Chondrocyte (in vitro differentiated cells): ENCODE results near the gene TMEM156. TPM values are rescaled to one million over a fixed set of nuclear protein-coding genes. Genes with fewer than 3 reads are reported as not detected.
A peak's percentile ranks its signal among the peaks of the same experiment; 100 is the strongest.

Experiments used
- DNase-seq: peaks from one replicate; pipeline ENCODE4 v3.0.0; 2021; ENCODE audit warnings: mixed read lengths, low spot score
- H3K27ac Mint-ChIP-seq: one replicate; pipeline ENCODE4 v1.8.0; 2021; ENCODE audit warnings: mild to moderate bottlenecking, moderate library complexity, mixed read lengths; ENCODE audit not compliant: unreplicated experiment
- H3K27me3 Mint-ChIP-seq: 2 replicates; pipeline ENCODE4 v1.8.0; 2021; ENCODE audit warnings: low read depth, mixed read lengths
- H3K36me3 Mint-ChIP-seq: 2 replicates; pipeline ENCODE4 v1.8.0; 2021; ENCODE audit warnings: low read depth, mixed read lengths
- H3K4me1 Mint-ChIP-seq: 2 replicates; pipeline ENCODE4 v1.8.0; 2021; ENCODE audit warnings: low read depth, mild to moderate bottlenecking, mixed read lengths
- H3K4me3 Mint-ChIP-seq: one replicate; pipeline ENCODE4 v1.8.0; 2021; ENCODE audit warnings: mild to moderate bottlenecking, moderate library complexity, mixed read lengths; ENCODE audit not compliant: unreplicated experiment
- H3K9me3 Mint-ChIP-seq: 2 replicates; pipeline ENCODE4 v1.8.0; 2021; ENCODE audit warnings: low read depth, mixed read lengths
- CTCF ChIP-seq: fragments of 200-600 bp; sonication (generic); IDR thresholded peaks from 2 replicates; pipeline ENCODE4 v1.5.0; 2021; ENCODE audit warnings: antibody characterized with exemption, mild to moderate bottlenecking, moderate library complexity
- total RNA-seq: library from RNA; stranded (reverse); gene quantifications from 3 replicates; pipeline ENCODE4 v1.2.1, GENCODE V29; 2021

Gene TMEM156
- total RNA-seq, 1 donor from 2014 or later = 0.32 TPM

GRCh38 chr4:38917481-38918025, 114.7 kb downstream of the TMEM156 start:
- peaks cover 31% of the 10 kb centered on the region for H3K4me1 Mint-ChIP-seq
- no peak for TF ChIP-seq CTCF

More at GRCh38 chr4:38917481-38918025, 114.7 kb downstream of the TMEM156 start:
- H3K27ac Mint-ChIP-seq = peak overlapping the region; percentile 70
- no peaks in the 10 kb centered on the region for H3K27me3 Mint-ChIP-seq
- no peak for DNase-seq
- no peak overlapping the region for H3K4me3 Mint-ChIP-seq
- peaks cover 45% of the 10 kb centered on the region for H3K36me3 Mint-ChIP-seq
- H3K9me3 Mint-ChIP-seq = no peaks in the 10 kb centered on the region

Other genes starting within 250 kb of the TMEM156 start
- gene TLR10, start 249.4 kb downstream of the TMEM156 start, total RNA-seq = not detected in 3 replicates
- 0.15 to 1.1 TPM (median 0.38 TPM) in 3 replicates for gene TLR1, start 227.6 kb downstream of the TMEM156 start, total RNA-seq
- 2.0 to 2.9 TPM (median 2.6 TPM) in 3 replicates for gene TLR6, start 175.6 kb downstream of the TMEM156 start, total RNA-seq
- gene FAM114A1, start 164.6 kb downstream of the TMEM156 start, total RNA-seq = 223 to 245 TPM (median 230 TPM) in 3 replicates
- 46.8 to 83.3 TPM (median 74.8 TPM) in 3 replicates for gene KLHL5, start 29.8 kb upstream of the TMEM156 start, total RNA-seq
- 23.0 to 33.2 TPM (median 31.0 TPM) in 3 replicates for gene WDR19, start 150.1 kb upstream of the TMEM156 start, total RNA-seq